Stimulated activated CD8-positive, alpha-beta memory T cell treated with anti-CD3 and anti-CD28 coated beads, Interleukin-4, amount 100 ng/mL, for 4 hours (primary cell): ENCODE data around the gene VEPH1.

ENCODE experiments used
- DNase-seq, 2 donors: peaks; one replicate each; pipeline ENCODE4 v3.0.0-alpha.2; 2020; ENCODE audit warnings: low read depth in 2 of 2, low spot score in 1 of 2

VEPH1 gene

DNA sequence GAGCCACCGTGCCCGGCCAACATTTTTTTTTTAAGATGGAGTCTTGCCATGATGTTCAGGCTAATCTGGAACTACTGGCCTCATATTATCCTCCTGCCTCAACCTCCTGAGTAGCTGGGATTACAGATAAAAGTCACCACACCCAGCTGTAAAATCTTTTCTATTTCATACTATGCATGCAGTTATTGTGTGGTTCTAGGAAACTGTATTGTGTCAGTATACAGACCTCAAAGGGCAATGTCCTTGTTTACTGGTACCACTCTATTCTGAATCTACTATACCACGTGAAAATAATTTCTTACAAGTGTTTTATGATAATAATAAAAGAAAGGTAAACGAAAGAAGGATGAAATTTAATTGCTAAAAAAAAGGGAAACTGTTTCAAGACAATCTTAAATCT is 190.0 kb downstream of the VEPH1 start:
- DNase-seq, result no peak

- no peak for DNase-seq
These were observed 190.9 kb downstream of the VEPH1 start for GRCh38 chr3:157312376-157312745.

GRCh38 chr3:157311633-157312375 is 191.4 kb downstream of the VEPH1 start:
- no peak for DNase-seq

GRCh38 chr3:157310329-157311052 is 192.7 kb downstream of the VEPH1 start:
- DNase-seq, result no peak

- no peak for DNase-seq
These were observed 196.7 kb downstream of the VEPH1 start for GRCh38 chr3:157306502-157306901.

DNA sequence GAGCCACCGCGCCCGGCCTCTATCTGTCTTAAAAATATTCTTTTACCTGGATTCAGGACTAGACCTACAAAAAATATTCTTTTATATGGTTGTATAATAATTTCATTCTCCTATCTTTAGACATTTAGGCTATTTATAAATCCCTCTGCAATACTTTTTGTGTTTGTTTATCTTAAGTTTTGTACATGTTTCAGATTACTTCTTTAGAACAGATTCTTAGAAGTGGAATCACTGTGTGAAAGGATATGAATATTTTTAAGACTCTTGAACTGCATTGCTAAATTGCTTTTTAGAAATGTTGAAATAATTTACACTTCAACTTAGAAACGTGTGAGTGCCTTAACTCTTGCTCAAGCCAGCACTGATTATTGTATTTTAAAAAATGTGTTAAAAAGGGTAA is 197.8 kb downstream of the VEPH1 start:
- no peak for DNase-seq

GRCh38 chr3:157301755-157302154 is 201.5 kb downstream of the VEPH1 start:
- DNase-seq, result no peak

GRCh38 chr3:157300981-157301663 is 202.1 kb downstream of the VEPH1 start:
- DNase-seq, result no peak

DNA sequence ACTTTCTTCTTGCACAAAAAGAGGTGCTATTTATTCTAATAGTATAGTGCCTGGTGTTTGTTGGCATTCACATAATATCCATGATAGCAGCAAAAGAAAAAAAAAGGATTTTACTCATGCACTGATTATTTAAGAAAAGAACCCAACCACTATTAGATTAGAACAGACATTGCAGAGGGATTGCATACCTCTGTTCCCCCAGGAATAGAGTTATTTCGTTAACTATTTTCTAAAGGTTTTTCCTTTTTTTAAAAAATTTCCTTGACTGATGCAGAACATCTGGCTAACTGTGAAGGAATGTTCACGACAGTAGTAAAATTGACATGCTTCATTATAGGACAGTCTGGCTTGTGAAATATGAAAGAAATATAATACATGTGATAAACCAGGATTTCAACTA is 203.1 kb downstream of the VEPH1 start:
- DNase-seq, result no peak

DNA sequence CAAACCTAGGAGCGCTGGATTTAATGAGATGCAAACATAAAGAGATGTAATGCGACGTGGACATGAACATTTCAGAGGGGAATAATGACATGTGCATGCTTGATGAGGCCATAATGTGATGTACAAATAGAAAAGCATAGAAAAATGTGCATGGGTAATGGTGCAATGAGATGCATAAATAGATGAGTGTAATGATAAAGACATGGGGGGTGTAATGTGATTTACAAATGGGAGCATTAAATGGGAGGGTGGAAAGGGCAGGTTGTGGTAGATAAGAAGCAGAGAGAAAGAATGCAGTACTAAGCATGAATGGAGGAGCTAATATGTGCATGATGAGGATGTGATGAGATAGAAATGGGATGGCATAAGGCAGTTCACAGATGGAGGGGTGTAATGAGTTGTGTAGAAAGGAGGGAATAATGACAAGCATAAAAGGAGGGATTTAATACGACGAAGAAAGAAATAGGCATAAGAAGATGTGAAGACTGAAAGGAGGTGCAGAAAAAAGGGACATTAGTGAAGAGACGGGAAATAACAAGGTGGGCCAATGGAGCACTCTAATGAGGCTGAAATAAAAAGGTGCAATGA is 205.8 kb downstream of the VEPH1 start:
- DNase-seq, result no peak

DNA sequence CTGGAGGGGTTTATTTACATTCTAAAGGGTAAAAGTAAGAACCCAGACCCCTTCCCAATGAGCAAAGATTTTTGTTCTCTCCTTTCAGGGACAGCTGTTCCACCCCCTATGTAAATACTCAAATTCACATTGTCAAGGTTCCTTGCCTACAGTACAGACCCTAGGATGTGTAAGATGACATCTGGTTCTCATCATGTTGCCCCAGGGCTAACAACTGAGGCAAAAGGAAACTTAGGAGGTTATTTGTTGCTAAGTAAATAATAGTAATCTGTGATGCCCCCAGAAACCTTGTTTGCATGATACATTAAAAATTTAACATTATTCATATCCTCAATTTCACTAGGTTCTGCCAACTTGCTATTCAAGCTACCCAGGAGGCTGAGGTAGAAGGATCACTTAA is 208.3 kb downstream of the VEPH1 start:
- no peak for DNase-seq

- DNase-seq, result no peak
These were observed 208.7 kb downstream of the VEPH1 start for GRCh38 chr3:157294491-157294890.

GRCh38 chr3:157290766-157291165 is 212.4 kb downstream of the VEPH1 start:
- no peak for DNase-seq

DNA sequence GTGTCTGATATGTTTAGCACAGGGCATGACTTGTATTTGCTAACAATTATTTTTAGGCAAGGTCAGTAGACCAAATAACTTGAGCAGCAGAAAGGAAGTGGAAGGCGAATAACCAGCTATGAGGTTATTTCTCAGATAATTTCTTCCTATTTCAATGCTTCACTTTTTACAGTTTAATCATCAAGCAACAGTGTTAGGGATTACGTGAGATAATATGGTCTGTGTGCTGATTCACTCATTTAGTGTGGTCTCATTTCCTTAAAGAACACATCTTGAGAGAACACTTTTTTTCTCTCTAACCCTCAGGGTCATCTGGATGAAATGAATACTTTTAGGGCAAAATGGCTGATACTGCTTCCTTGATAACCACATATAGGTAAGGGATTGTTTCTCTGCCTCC is 217.2 kb downstream of the VEPH1 start:
- no peak for DNase-seq

- DNase-seq, result no peak
These were observed 218.1 kb downstream of the VEPH1 start for GRCh38 chr3:157285141-157285540.

GRCh38 chr3:157284688-157285087 is 218.5 kb downstream of the VEPH1 start:
- DNase-seq, result no peak

GRCh38 chr3:157282261-157283191 is 220.7 kb downstream of the VEPH1 start:
- no peak for DNase-seq

DNA sequence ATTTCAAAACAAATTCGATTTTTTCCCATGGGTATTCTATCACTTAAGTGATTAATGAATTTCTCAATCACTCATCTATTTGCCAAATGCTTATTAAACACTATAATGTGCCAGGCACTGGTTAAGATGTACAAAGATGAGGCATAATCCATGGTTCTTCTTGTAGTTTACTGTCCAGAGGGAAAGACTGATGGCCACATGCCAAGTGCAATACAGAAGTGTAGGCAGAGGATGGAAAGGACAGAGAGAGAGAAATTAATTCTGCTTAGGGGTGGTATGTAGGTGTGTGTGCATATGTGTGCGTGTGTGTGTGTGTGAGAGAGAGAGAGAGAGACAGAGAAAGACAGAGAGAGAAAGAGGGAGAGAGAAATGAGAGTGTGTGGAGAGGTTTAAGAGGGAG is 222.4 kb downstream of the VEPH1 start:
- DNase-seq, result no peak

DNA sequence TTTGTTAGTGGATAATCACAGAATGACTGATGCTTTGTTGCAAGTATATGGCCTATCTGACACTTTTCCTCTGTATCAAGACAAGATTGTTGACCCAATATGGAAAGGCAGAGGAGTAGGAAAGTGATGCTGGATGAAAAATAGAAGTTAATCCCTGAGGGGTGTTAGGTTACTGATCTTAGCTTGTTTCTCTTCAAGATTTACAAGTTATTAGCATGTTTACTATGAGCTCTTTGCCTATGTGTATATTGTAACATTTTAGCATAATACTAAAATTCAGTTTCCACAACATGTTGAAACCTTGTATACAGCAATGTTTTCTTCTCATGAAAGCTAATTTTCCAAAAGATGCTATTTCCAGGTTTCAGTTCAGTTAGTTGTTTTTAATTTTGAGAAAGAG is 222.9 kb downstream of the VEPH1 start:
- no peak for DNase-seq

DNA sequence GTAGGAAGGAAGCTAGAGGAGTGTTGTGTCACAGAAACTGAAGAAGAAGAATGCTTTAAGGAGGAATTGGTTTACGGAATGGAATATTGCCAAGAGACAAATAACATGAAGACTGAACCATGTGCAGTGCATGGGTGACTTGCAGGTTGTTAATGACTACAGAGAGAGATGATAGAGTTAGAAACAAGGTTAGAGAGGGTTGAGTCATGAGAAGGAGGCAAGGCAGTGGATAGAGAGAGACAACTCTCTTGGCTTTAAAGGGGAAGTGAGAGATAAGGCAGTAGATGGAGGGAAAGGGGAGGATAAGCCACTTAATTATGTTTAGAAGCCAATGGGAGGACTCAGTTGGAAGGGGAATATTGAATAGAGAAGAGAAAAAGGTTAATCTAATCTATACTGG is 224.0 kb downstream of the VEPH1 start:
- no peak for DNase-seq

- DNase-seq, result no peak
These were observed 226.4 kb downstream of the VEPH1 start for GRCh38 chr3:157276801-157277200.
